HG03196 (cell line): ENCODE data around the gene FIG4.
"Not testable (repeated sequence)": the region's sequence is repeated elsewhere in the genome, so short reads cannot be mapped to it uniquely, and the experiment has no call there.

Source experiments
- ATAC-seq: cut with Tn5 transposase; IDR thresholded peaks from one replicate; pipeline ENCODE4 v1.9.1; 2021; ENCODE audit not compliant: unreplicated experiment

The FIG4 gene

GRCh38 chr6:109701774-109702173, 10.7 kb downstream of the FIG4 start:
- no peak for ATAC-seq

GRCh38 chr6:109702791-109703190, 11.7 kb downstream of the FIG4 start:
- ATAC-seq, result no peak

- ATAC-seq, result peak; percentile 84
These were observed 14.2 kb downstream of the FIG4 start for GRCh38 chr6:109705258-109705657.

- no peak for ATAC-seq
These were observed 15.4 kb downstream of the FIG4 start for GRCh38 chr6:109706513-109706912.

GRCh38 chr6:109708099-109708498, 17.0 kb downstream of the FIG4 start:
- not testable (repeated sequence) for ATAC-seq

GRCh38 chr6:109713097-109713496, 22.0 kb downstream of the FIG4 start:
- ATAC-seq, result no peak

GRCh38 chr6:109714166-109714565, 23.1 kb downstream of the FIG4 start:
- no peak for ATAC-seq

- ATAC-seq, result no peak
These were observed 23.5 kb downstream of the FIG4 start for GRCh38 chr6:109714611-109715010.

- ATAC-seq, result no peak
These were observed 24.5 kb downstream of the FIG4 start for GRCh38 chr6:109715616-109716015.

GRCh38 chr6:109717971-109718370, 26.9 kb downstream of the FIG4 start:
- ATAC-seq, result no peak

- no peak for ATAC-seq
These were observed 27.9 kb downstream of the FIG4 start for GRCh38 chr6:109718991-109719390.

- no peak for ATAC-seq
These were observed 29.2 kb downstream of the FIG4 start for GRCh38 chr6:109720311-109720710.

- no peak for ATAC-seq
These were observed 30.9 kb downstream of the FIG4 start for GRCh38 chr6:109722011-109722410.

- no peak for ATAC-seq
These were observed 31.6 kb downstream of the FIG4 start for GRCh38 chr6:109722564-109723254.

- not testable (repeated sequence) for ATAC-seq
These were observed 34.2 kb downstream of the FIG4 start for GRCh38 chr6:109725250-109725649.

GRCh38 chr6:109736273-109737025, 45.4 kb downstream of the FIG4 start:
- ATAC-seq, result no peak

- ATAC-seq, result no peak
These were observed 47.2 kb downstream of the FIG4 start for GRCh38 chr6:109738255-109738654.

GRCh38 chr6:109738667-109739066, 47.6 kb downstream of the FIG4 start:
- no peak for ATAC-seq

GRCh38 chr6:109739686-109740085, 48.6 kb downstream of the FIG4 start:
- ATAC-seq, result no peak

GRCh38 chr6:109740787-109741186, 49.7 kb downstream of the FIG4 start:
- ATAC-seq, result no peak

- ATAC-seq, result no peak
These were observed 52.6 kb downstream of the FIG4 start for GRCh38 chr6:109743739-109744138.

GRCh38 chr6:109744779-109745178, 53.7 kb downstream of the FIG4 start:
- not testable (repeated sequence) for ATAC-seq
